ENCODE results near the gene HMCN1. TPM values are rescaled to one million over a fixed set of nuclear protein-coding genes. Genes with fewer than 3 reads are reported as not detected.

HMCN1 gene
- total and polyA plus RNA-seq, 11 donors: 2.1 to 14.1 (median 5.6) TPM

GRCh38 chr1:186218654-186219352, 484.6 kb downstream of the HMCN1 start:
- no peak for DNase-seq
- 67 to 71% (median 68%) methylated on average over 5 of the region's 5 CpGs for WGBS, 4 donors
- intact Hi-C loops (cut with DNase I): loop anchor here in 1 of 10 donors (10.0 kb wide), 1 partner anchor 404 kb away; no protein-coding TSS in a partner anchor

GRCh38 chr1:186220067-186220466, 485.9 kb downstream of the HMCN1 start:
- H3K27me3 ChIP-seq: no peaks in the 10 kb centered on the region
- TF ChIP-seq POLR2A (IDR thresholded peaks at IDR 0.05): no peak
- TF ChIP-seq, protein P1, sequence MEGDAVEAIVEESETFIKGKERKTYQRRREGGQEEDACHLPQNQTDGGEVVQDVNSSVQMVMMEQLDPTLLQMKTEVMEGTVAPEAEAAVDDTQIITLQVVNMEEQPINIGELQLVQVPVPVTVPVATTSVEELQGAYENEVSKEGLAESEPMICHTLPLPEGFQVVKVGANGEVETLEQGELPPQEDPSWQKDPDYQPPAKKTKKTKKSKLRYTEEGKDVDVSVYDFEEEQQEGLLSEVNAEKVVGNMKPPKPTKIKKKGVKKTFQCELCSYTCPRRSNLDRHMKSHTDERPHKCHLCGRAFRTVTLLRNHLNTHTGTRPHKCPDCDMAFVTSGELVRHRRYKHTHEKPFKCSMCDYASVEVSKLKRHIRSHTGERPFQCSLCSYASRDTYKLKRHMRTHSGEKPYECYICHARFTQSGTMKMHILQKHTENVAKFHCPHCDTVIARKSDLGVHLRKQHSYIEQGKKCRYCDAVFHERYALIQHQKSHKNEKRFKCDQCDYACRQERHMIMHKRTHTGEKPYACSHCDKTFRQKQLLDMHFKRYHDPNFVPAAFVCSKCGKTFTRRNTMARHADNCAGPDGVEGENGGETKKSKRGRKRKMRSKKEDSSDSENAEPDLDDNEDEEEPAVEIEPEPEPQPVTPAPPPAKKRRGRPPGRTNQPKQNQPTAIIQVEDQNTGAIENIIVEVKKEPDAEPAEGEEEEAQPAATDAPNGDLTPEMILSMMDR (IDR thresholded peaks at IDR 0.05): no peak
- peaks cover 0 to 2% (median 0%) of the 10 kb centered on the region in 12 donors for H3K9me3 ChIP-seq
- intact Hi-C loops (cut with DNase I): no loop called here
- ATAC-seq (no peak), DNase-seq (no peak)
- no peak overlapping the region for H3K4me3 ChIP-seq
- no peak overlapping the region for H3K27ac ChIP-seq
- H3K36me3 ChIP-seq: no peaks in the 10 kb centered on the region
- 44 to 61% (median 48%) methylated on average over 3 of the region's 3 CpGs for whole genome bisulfite sequencing, 4 donors
- peaks cover 0 to 4% (median 0%) of the 10 kb centered on the region in 12 donors for H3K4me1 ChIP-seq

More at GRCh38 chr1:186218654-186219352, 484.6 kb downstream of the HMCN1 start:
- Histone ChIP-seq H3K4me1 (peaks cover 0 to 4% (median 0%) of the 10 kb centered on the region in 12 donors), H3K27me3 (no peaks in the 10 kb centered on the region), H3K27ac (no peak overlapping the region), H3K4me3 (no peak overlapping the region), H3K9me3 (peaks cover 0 to 2% (median 0%) of the 10 kb centered on the region in 12 donors), H3K36me3 (no peaks in the 10 kb centered on the region)
- peak in 1 of 4 donors; percentile 37 for ATAC-seq
- TF ChIP-seq, protein P1 (IDR thresholded peaks at IDR 0.05): no peak
- no peak for TF ChIP-seq POLR2A (IDR thresholded peaks at IDR 0.05)

- intact Hi-C loops (cut with DNase I): no loop called here
- 95 to 100% (median 98%) methylated on average over 1 of the region's 1 CpG for WGBS, 4 donors
- H3K9me3 ChIP-seq: peaks cover 0 to 2% (median 0%) of the 10 kb centered on the region in 12 donors
These were observed 486.7 kb downstream of the HMCN1 start for GRCh38 chr1:186220911-186221310.

GRCh38 chr1:186225096-186225495, 490.9 kb downstream of the HMCN1 start:
- TF ChIP-seq, protein P1 (IDR thresholded peaks at IDR 0.05): no peak
- TF ChIP-seq POLR2A (IDR thresholded peaks at IDR 0.05): no peak
- WGBS, 4 donors: 62 to 67% (median 63%) methylated on average over 1 of the region's 1 CpG
- Histone ChIP-seq H3K36me3 (no peaks in the 10 kb centered on the region), H3K4me3 (no peak overlapping the region), H3K9me3 (no peaks in the 10 kb centered on the region), H3K4me1 (peaks cover 0 to 4% (median 0%) of the 10 kb centered on the region in 12 donors), H3K27me3 (no peaks in the 10 kb centered on the region), H3K27ac (no peak overlapping the region)
- intact Hi-C loops (cut with DNase I): no loop called here
- no peak for DNase-seq
- ATAC-seq: no peak

More at GRCh38 chr1:186220911-186221310, 486.7 kb downstream of the HMCN1 start:
- no peak overlapping the region for H3K4me3 ChIP-seq
- H3K27ac ChIP-seq: no peak overlapping the region
- no peaks in the 10 kb centered on the region for H3K36me3 ChIP-seq
- no peaks in the 10 kb centered on the region for H3K27me3 ChIP-seq
- no peak for ATAC-seq
- TF ChIP-seq POLR2A (IDR thresholded peaks at IDR 0.05): no peak
- TF ChIP-seq, protein P1 (IDR thresholded peaks at IDR 0.05): no peak
- H3K4me1 ChIP-seq: peaks cover 0 to 4% (median 0%) of the 10 kb centered on the region in 12 donors
- no peak for DNase-seq

Data from heart left ventricle (tissue), 16 donors.